Ishikawa (cell line): ENCODE results near the gene SGPP2.

Source experiments
- CEBPB ChIP-seq: IDR thresholded peaks from 2 replicates; pipeline ENCODE4 v1.6.1; 2012
- CREB1 ChIP-seq: IDR thresholded peaks from 2 replicates; pipeline ENCODE4 v1.6.1; 2012; ENCODE audit warnings: low read depth
- EGR1 ChIP-seq: IDR thresholded peaks from 2 replicates; pipeline ENCODE4 v1.6.1; 2012
- EP300 ChIP-seq: IDR thresholded peaks from 2 replicates; pipeline ENCODE4 v1.6.1; 2012; ENCODE audit warnings: borderline replicate concordance
- MAX ChIP-seq: IDR thresholded peaks from 2 replicates; pipeline ENCODE4 v1.6.1; 2012
- NFIC ChIP-seq: IDR thresholded peaks from 2 replicates; pipeline ENCODE4 v1.6.1; 2012
- RAD21 ChIP-seq: IDR thresholded peaks from 2 replicates; pipeline ENCODE4 v1.6.1; 2012; ENCODE audit warnings: low read depth
- REST ChIP-seq: IDR thresholded peaks from 2 replicates; pipeline ENCODE4 v1.6.1; 2012; ENCODE audit warnings: low read depth, mild to moderate bottlenecking
- TCF12 ChIP-seq: IDR thresholded peaks from 2 replicates; pipeline ENCODE4 v1.6.1; 2012; ENCODE audit warnings: low read depth
- TEAD4 ChIP-seq: IDR thresholded peaks from 2 replicates; pipeline ENCODE4 v1.6.1; 2012

GRCh38 chr2:222577341-222577740 is 153.0 kb downstream of the SGPP2 start:
- no peak for TF ChIP-seq RAD21
- TF ChIP-seq REST, result no peak
- TF ChIP-seq EP300, result no peak
- TF ChIP-seq CEBPB, result no peak
- TF ChIP-seq EGR1, result no peak
- TF ChIP-seq TEAD4, result no peak
- no peak for TF ChIP-seq MAX
- no peak for TF ChIP-seq CREB1
- no peak for TF ChIP-seq NFIC
- no peak for TF ChIP-seq TCF12
